GM19023 (cell line): ENCODE data around the gene APBB1IP.
"Not testable (repeated sequence)": the region's sequence is repeated elsewhere in the genome, so short reads cannot be mapped to it uniquely, and the experiment has no call there.

ENCODE experiments used
- ATAC-seq: cut with Tn5 transposase; IDR thresholded peaks from one replicate; pipeline ENCODE4 v1.9.1; 2021; ENCODE audit warnings: mild to moderate bottlenecking, moderate library complexity; ENCODE audit not compliant: unreplicated experiment

APBB1IP gene

GRCh38 chr10:26475386-26475785, 37.2 kb downstream of the APBB1IP start:
- no peak for ATAC-seq

GRCh38 chr10:26477501-26477900, 39.4 kb downstream of the APBB1IP start:
- no peak for ATAC-seq

GRCh38 chr10:26478061-26478460, 39.9 kb downstream of the APBB1IP start:
- ATAC-seq: no peak

GRCh38 chr10:26479766-26480492, 41.8 kb downstream of the APBB1IP start:
- peak; percentile 53 for ATAC-seq

GRCh38 chr10:26481315-26481692, 43.2 kb downstream of the APBB1IP start:
- no peak for ATAC-seq

GRCh38 chr10:26481914-26482550, 43.9 kb downstream of the APBB1IP start:
- no peak for ATAC-seq

GRCh38 chr10:26483554-26483953, 45.4 kb downstream of the APBB1IP start:
- no peak for ATAC-seq

GRCh38 chr10:26485150-26485941, 47.2 kb downstream of the APBB1IP start:
- ATAC-seq: no peak

GRCh38 chr10:26486304-26486703, 48.2 kb downstream of the APBB1IP start:
- ATAC-seq: no peak

- ATAC-seq: peak; percentile 87
These were observed 49.1 kb downstream of the APBB1IP start for GRCh38 chr10:26486990-26487850.

- ATAC-seq: no peak
These were observed 50.2 kb downstream of the APBB1IP start for GRCh38 chr10:26488344-26488743.

- ATAC-seq: no peak
These were observed 50.9 kb downstream of the APBB1IP start for GRCh38 chr10:26489081-26489480.

- not testable (repeated sequence) for ATAC-seq
These were observed 52.2 kb downstream of the APBB1IP start for GRCh38 chr10:26490367-26490766.

- ATAC-seq: no peak
These were observed 53.1 kb downstream of the APBB1IP start for GRCh38 chr10:26491276-26491675.

GRCh38 chr10:26491934-26492333, 53.8 kb downstream of the APBB1IP start:
- no peak for ATAC-seq

- not testable (repeated sequence) for ATAC-seq
These were observed 54.6 kb downstream of the APBB1IP start for GRCh38 chr10:26492725-26493124.

GRCh38 chr10:26494018-26494417, 55.9 kb downstream of the APBB1IP start:
- no peak for ATAC-seq

GRCh38 chr10:26499426-26499825, 61.3 kb downstream of the APBB1IP start:
- no peak for ATAC-seq

- ATAC-seq: no peak
These were observed 64.8 kb downstream of the APBB1IP start for GRCh38 chr10:26502986-26503385.

- ATAC-seq: no peak
These were observed 65.8 kb downstream of the APBB1IP start for GRCh38 chr10:26503911-26504310.

GRCh38 chr10:26504429-26504828, 66.3 kb downstream of the APBB1IP start:
- not testable (repeated sequence) for ATAC-seq
